CD4-positive, alpha-beta memory T cell (primary cell): Measurements from ENCODE around the gene ADGRB2. TPM values are rescaled to one million over a fixed set of nuclear protein-coding genes. Genes with fewer than 3 reads are reported as not detected.

Experiments
- CTCF ChIA-PET: fragments of 350-600 bp; sonication (Branson Sonifier 250); formaldehyde crosslinking; loops from one replicate; lab custom pipeline; 2021; ENCODE audit warnings: inconsistent platforms; ENCODE audit not compliant: partially characterized antibody; lab: Charles Lee
- POLR2A ChIA-PET: fragments of 350-600 bp; sonication (Branson Sonifier 250); formaldehyde crosslinking; loops from one replicate; lab custom pipeline; 2021; ENCODE audit not compliant: partially characterized antibody; lab: Charles Lee
- DNase-seq, 5 donors: peaks; one replicate each; pipeline versions ENCODE4 v3.0.0 to v3.0.0-alpha.2; 2020 to 2022; ENCODE audit warnings: mixed read lengths in 1 of 5
- H3K27ac ChIP-seq: one replicate; pipeline ENCODE4 v1.7.0; 2013; ENCODE audit warnings: low read depth, low read length
- H3K27me3 ChIP-seq: 2 replicates; pipeline ENCODE4 v1.7.0; 2013; ENCODE audit warnings: mild to moderate bottlenecking, low read length, moderate library complexity; ENCODE audit not compliant: insufficient read depth
- H3K36me3 ChIP-seq: 2 replicates; pipeline ENCODE4 v1.7.0; 2013; ENCODE audit warnings: mild to moderate bottlenecking, low read length, moderate library complexity; ENCODE audit not compliant: insufficient read depth
- H3K4me1 ChIP-seq: 2 replicates; pipeline ENCODE4 v1.7.0; 2013; ENCODE audit warnings: mild to moderate bottlenecking, low read length, moderate library complexity; ENCODE audit not compliant: insufficient read depth
- H3K4me3 ChIP-seq, 2 donors: one replicate each; pipeline ENCODE4 v1.7.0; 2013; ENCODE audit warnings: low read length in 2 of 2, mild to moderate bottlenecking in 1 of 2
- H3K9me3 ChIP-seq, 2 donors: one replicate each; pipeline ENCODE4 v1.7.0; 2013; ENCODE audit warnings: low read length in 2 of 2, control low read depth in 1 of 2; ENCODE audit not compliant: control insufficient read depth in 1 of 2
- H3K27ac Mint-ChIP-seq, 7 donors: one replicate each; pipeline ENCODE4 v1.8.0; 2020 to 2021; ENCODE audit warnings: mixed read lengths in 7 of 7, mild to moderate bottlenecking in 6 of 7, inconsistent platforms in 3 of 7, moderate library complexity in 3 of 7
- H3K27me3 Mint-ChIP-seq, 2 donors: one replicate each; pipeline ENCODE4 v1.8.0; 2020 to 2021; ENCODE audit warnings: mixed read lengths in 2 of 2
- H3K36me3 Mint-ChIP-seq, 2 donors: one replicate each; pipeline ENCODE4 v1.8.0; 2020 to 2021; ENCODE audit warnings: mixed read lengths in 2 of 2, inconsistent platforms in 1 of 2, mild to moderate bottlenecking in 1 of 2
- H3K4me1 Mint-ChIP-seq, 4 donors: one replicate each; pipeline ENCODE4 v1.8.0; 2020 to 2021; ENCODE audit warnings: mixed read lengths in 4 of 4, mild to moderate bottlenecking in 1 of 4
- H3K4me3 Mint-ChIP-seq, 8 donors: one replicate each; pipeline ENCODE4 v1.8.0; 2020 to 2021; ENCODE audit warnings: mixed read lengths in 8 of 8, mild to moderate bottlenecking in 7 of 8, moderate library complexity in 6 of 8, inconsistent platforms in 3 of 8
- H3K9me3 Mint-ChIP-seq, 8 donors: one replicate each; pipeline ENCODE4 v1.8.0; 2020 to 2021; ENCODE audit warnings: mixed read lengths in 8 of 8, mild to moderate bottlenecking in 5 of 8, inconsistent platforms in 3 of 8, moderate library complexity in 1 of 8
- intact Hi-C: fragments of 100-400 bp; cut with micrococcal nuclease; formaldehyde crosslinking; loops from one replicate; pipeline ENCODE4 v1.15.1; 2023
- polyA plus RNA-seq, 2 donors: library from polyadenylated mRNA; unstranded; fragments of 300-500 nt; fragmentation: Illumina TruSeq; gene quantifications; one replicate each; pipeline ENCODE4 v1.2.3, GENCODE V29; 2021
- total RNA-seq, 2 experiments: library from RNA; stranded (reverse); gene quantifications; one replicate each; pipeline ENCODE4 v1.2.3, GENCODE V29; 2021

The ADGRB2 gene
- total and polyA plus RNA-seq, 4 experiments from 2014 or later = 0.55 to 2.0 (median 1.5) TPM; not detected in 1

GRCh38 chr1:31702836-31703404, 61.2 kb downstream of the ADGRB2 start:
- no peaks in the 10 kb centered on the region for H3K36me3 ChIP-seq
- Mint-ChIP-seq H3K4me3 (no peak overlapping the region), H3K27ac (no peak overlapping the region), H3K9me3 (no peaks in the 10 kb centered on the region), H3K27me3 (peaks cover 21 to 25% of the 10 kb centered on the region in 2 donors), H3K36me3 (no peaks in the 10 kb centered on the region), H3K4me1 (peaks cover 29 to 76% (median 43%) of the 10 kb centered on the region in 4 donors)
- H3K4me3 ChIP-seq = no peak overlapping the region
- H3K27me3 ChIP-seq = peaks cover 5% of the 10 kb centered on the region
- intact Hi-C loops = no loop called here
- DNase-seq = no peak
- H3K9me3 ChIP-seq = no peaks in the 10 kb centered on the region
- H3K27ac ChIP-seq = no peak overlapping the region
- ChIA-PET CTCF (no interaction called here), POLR2A (no interaction called here)
- peaks cover 40% of the 10 kb centered on the region for H3K4me1 ChIP-seq

GRCh38 chr1:31701091-31701736, 62.9 kb downstream of the ADGRB2 start:
- peaks cover 18 to 21% of the 10 kb centered on the region in 2 donors for H3K27me3 Mint-ChIP-seq
- ChIA-PET CTCF (no interaction called here), POLR2A (interaction anchor here (0.9 kb wide), 1 partner anchor 56 kb away, joined by 3 read pairs; the partner anchor contains the start of gene PEF1)
- H3K4me1 Mint-ChIP-seq = peaks cover 27 to 71% (median 42%) of the 10 kb centered on the region in 4 donors
- no peaks in the 10 kb centered on the region for H3K9me3 ChIP-seq
- no peak overlapping the region for H3K27ac ChIP-seq
- H3K27ac Mint-ChIP-seq = peak overlapping the region in 5 of 7 donors; percentile 16 to 87 (median 29)
- intact Hi-C loops = no loop called here
- no peaks in the 10 kb centered on the region for H3K36me3 Mint-ChIP-seq
- H3K27me3 ChIP-seq = peaks cover 5% of the 10 kb centered on the region
- DNase-seq = peak in 1 of 5 donors; percentile 49
- H3K36me3 ChIP-seq = no peaks in the 10 kb centered on the region
- H3K9me3 Mint-ChIP-seq = no peaks in the 10 kb centered on the region
- H3K4me1 ChIP-seq = peaks cover 40% of the 10 kb centered on the region
- no peak overlapping the region for H3K4me3 ChIP-seq
- no peak overlapping the region for H3K4me3 Mint-ChIP-seq

DNA sequence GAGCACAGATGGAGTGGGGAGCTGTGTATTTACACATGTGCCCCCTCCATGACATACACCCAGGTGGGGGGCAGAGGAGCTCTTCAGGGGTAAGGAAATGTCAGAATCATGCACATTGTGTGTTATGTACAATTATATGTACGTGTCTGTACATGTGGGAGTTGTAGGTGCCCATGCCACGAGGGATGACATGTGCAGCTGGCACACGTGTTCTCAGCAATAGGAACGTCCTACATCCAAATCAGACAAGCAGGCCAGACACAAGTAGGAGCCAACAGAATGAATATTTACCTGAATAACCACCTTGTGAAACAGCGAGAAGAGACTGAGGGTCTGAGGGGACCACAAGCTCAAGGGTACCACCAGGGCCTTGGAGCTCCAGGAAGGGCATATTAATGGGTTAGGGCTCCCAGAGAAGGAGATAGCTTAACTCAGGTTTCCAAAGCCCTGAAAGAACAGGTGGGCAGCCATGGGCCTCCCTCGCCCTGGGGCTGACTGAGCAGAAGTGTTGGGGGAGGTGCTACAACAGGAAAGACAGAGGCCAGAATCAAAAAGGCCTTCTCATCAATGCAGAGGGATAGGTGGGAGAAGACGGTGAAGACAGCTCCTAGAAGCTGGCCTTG, 63.6 kb downstream of the ADGRB2 start:
- ChIA-PET CTCF (no interaction called here), POLR2A (interaction anchor here (0.9 kb wide), 1 partner anchor 56 kb away, joined by 3 read pairs; the partner anchor contains the start of gene PEF1)
- no peaks in the 10 kb centered on the region for H3K9me3 Mint-ChIP-seq
- H3K27ac Mint-ChIP-seq = peak overlapping the region in 3 of 7 donors; percentile 48 to 87 (median 65)
- H3K4me3 ChIP-seq = no peak overlapping the region
- peaks cover 5% of the 10 kb centered on the region for H3K27me3 ChIP-seq
- intact Hi-C loops = no loop called here
- no peak overlapping the region for H3K27ac ChIP-seq
- H3K27me3 Mint-ChIP-seq = peaks cover 17% of the 10 kb centered on the region in 2 donors
- H3K36me3 Mint-ChIP-seq = no peaks in the 10 kb centered on the region
- H3K4me3 Mint-ChIP-seq = peak overlapping the region in 1 of 8 donors; percentile 37
- H3K4me1 ChIP-seq = peaks cover 37% of the 10 kb centered on the region
- H3K4me1 Mint-ChIP-seq = peaks cover 27 to 65% (median 39%) of the 10 kb centered on the region in 4 donors
- H3K9me3 ChIP-seq = no peaks in the 10 kb centered on the region
- no peaks in the 10 kb centered on the region for H3K36me3 ChIP-seq
- DNase-seq = no peak

DNA sequence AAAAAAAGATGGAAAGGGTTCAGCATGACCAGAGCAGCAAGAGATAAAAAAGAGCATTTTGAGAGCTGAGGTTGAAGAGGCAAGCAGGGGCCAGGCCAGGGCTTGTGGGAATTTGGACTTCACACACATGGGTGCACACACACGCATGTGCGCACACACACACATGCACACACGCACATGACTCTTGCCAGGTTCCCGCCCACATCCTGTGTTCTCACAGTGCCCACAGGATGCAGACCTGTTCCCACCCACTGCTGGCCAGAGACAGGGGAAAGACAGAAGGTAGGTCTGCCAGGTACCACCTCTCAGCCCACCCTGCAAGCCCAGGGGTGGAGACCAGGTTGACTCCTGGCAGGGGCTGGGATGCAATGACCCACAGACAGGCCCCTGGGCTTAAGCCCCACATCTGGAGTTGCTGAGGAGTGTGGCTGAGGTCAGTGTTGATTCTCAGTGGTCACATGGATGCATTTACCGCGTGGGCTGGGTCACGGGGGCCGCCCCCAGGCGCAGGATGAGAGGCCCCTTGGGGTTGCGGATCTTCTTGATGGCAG, 64.7 kb downstream of the ADGRB2 start:
- DNase-seq = peak in 4 of 5 donors; percentile 15 to 35 (median 30)
- H3K27ac Mint-ChIP-seq = peak overlapping the region in 3 of 7 donors; percentile 19 to 77 (median 47)

DNA sequence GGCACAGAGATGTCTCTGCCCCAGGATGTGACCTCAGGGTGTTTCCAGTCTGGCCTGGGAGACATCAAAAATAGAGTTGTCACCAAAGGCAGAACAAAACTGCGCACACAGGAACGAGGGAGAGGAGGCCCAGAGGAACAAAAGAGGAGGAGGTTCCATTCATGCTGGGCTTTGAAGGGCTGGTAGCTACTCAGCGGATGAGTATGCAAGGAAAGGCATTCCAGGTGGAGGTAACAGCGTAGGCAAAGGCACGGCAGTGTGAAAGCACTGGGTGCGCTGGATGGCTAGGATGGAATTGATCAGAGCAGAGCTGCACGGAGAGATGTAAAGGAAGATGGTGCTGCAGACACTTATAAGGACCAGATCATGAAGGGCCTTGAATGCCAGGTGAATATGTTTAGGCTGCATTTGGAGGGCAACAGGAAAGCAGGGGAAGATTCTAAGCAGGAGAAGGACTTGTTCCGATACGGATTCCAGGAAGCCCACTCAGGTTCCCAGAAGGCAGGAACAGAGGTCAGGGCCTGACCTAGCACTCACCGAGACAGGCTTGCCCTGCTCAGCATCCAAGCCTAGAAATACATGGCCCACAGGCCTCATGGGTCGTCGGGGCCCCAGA, 66.7 kb downstream of the ADGRB2 start:
- CTCF ChIA-PET = no interaction called here
- Histone ChIP-seq H3K4me3 (no peak overlapping the region), H3K27ac (no peak overlapping the region), H3K27me3 (no peaks in the 10 kb centered on the region), H3K36me3 (no peaks in the 10 kb centered on the region), H3K4me1 (peaks cover 24% of the 10 kb centered on the region), H3K9me3 (no peaks in the 10 kb centered on the region)
- no peaks in the 10 kb centered on the region for H3K36me3 Mint-ChIP-seq
- H3K9me3 Mint-ChIP-seq = no peaks in the 10 kb centered on the region
- no peak for DNase-seq
- peaks cover 16 to 42% (median 28%) of the 10 kb centered on the region in 4 donors for H3K4me1 Mint-ChIP-seq
- H3K4me3 Mint-ChIP-seq = peak overlapping the region in 2 of 8 donors; percentile 20 to 43
- peak overlapping the region in 1 of 7 donors; percentile 46 for H3K27ac Mint-ChIP-seq
- no peaks in the 10 kb centered on the region for H3K27me3 Mint-ChIP-seq
- POLR2A ChIA-PET = no interaction called here
- intact Hi-C loops = no loop called here

More for the DNA sequence above, 64.7 kb downstream of the ADGRB2 start:
- Histone ChIP-seq H3K27ac (no peak overlapping the region), H3K4me1 (peaks cover 26% of the 10 kb centered on the region), H3K36me3 (no peaks in the 10 kb centered on the region), H3K27me3 (no peaks in the 10 kb centered on the region), H3K9me3 (no peaks in the 10 kb centered on the region), H3K4me3 (no peak overlapping the region)
- POLR2A ChIA-PET = no interaction called here
- Mint-ChIP-seq H3K9me3 (no peaks in the 10 kb centered on the region), H3K4me1 (peaks cover 17 to 53% (median 29%) of the 10 kb centered on the region in 4 donors), H3K27me3 (peaks cover 7 to 8% of the 10 kb centered on the region in 2 donors), H3K4me3 (peak overlapping the region in 6 of 8 donors; percentile 4 to 79 (median 15)), H3K36me3 (no peaks in the 10 kb centered on the region)
- CTCF ChIA-PET = no interaction called here
- intact Hi-C loops = no loop called here

- peaks cover 16 to 39% (median 26%) of the 10 kb centered on the region in 4 donors for H3K4me1 Mint-ChIP-seq
- no peak overlapping the region for H3K4me3 Mint-ChIP-seq
- Histone ChIP-seq H3K4me1 (peaks cover 24% of the 10 kb centered on the region), H3K9me3 (no peaks in the 10 kb centered on the region), H3K36me3 (no peaks in the 10 kb centered on the region), H3K27ac (no peak overlapping the region), H3K27me3 (no peaks in the 10 kb centered on the region), H3K4me3 (no peak overlapping the region)
- no peaks in the 10 kb centered on the region for H3K27me3 Mint-ChIP-seq
- DNase-seq = no peak
- no peak overlapping the region for H3K27ac Mint-ChIP-seq
- no peaks in the 10 kb centered on the region for H3K36me3 Mint-ChIP-seq
- H3K9me3 Mint-ChIP-seq = no peaks in the 10 kb centered on the region
- intact Hi-C loops = no loop called here
- POLR2A ChIA-PET = interaction anchor here (0.9 kb wide), 1 partner anchor 8 kb away, joined by 3 read pairs; the partner anchor contains the start of gene COL16A1
- CTCF ChIA-PET = no interaction called here
Observed at GRCh38 chr1:31696242-31696641, 67.9 kb downstream of the ADGRB2 start.
